Upper lobe of right lung (tissue), 1 donor: ENCODE measurements around the gene FNDC5. TPM values are rescaled to one million over a fixed set of nuclear protein-coding genes. Genes with fewer than 3 reads are reported as not detected.

Experiments
- ATAC-seq: fragments of 200-7000 bp; cut with Tn5 transposase; one replicate; pipeline ENCODE4 v1.9.1; 2020; ENCODE audit warnings: mild to moderate bottlenecking, moderate library complexity
- DNase-seq: peaks from one replicate; pipeline ENCODE4 v3.0.0-alpha.2; 2020
- H3K27ac ChIP-seq: fragments of 200-600 bp; one replicate; pipeline ENCODE4 v1.8.0; 2022
- H3K27me3 ChIP-seq: fragments of 200-600 bp; one replicate; pipeline ENCODE4 v1.8.0; 2022; ENCODE audit warnings: mild to moderate bottlenecking
- H3K36me3 ChIP-seq: fragments of 200-600 bp; one replicate; pipeline ENCODE4 v1.8.0; 2022
- H3K4me1 ChIP-seq: fragments of 200-600 bp; one replicate; pipeline ENCODE4 v1.8.0; 2022
- H3K4me3 ChIP-seq: fragments of 200-600 bp; one replicate; pipeline ENCODE4 v1.8.0; 2022; ENCODE audit warnings: mild to moderate bottlenecking
- H3K9me3 ChIP-seq: fragments of 200-600 bp; one replicate; pipeline ENCODE4 v1.8.0; 2022
- intact Hi-C: fragments of 100-400 bp; cut with DNase I; formaldehyde crosslinking; loops from one replicate; pipeline ENCODE4 v1.11.0; 2022
- total RNA-seq: library from RNA; stranded (reverse); fragmentation: NEBNext Ultra II Directional; extraction: Animal tissue kit (Norgen Biotek cat#: 25700); gene quantifications from one replicate; pipeline ENCODE4 v1.2.1, GENCODE V29; 2021
- TF ChIP-seq, protein P1 (sequence below): fragments of 200-600 bp; IDR thresholded peaks from one replicate; pipeline ENCODE4 v1.8.0; 2022; ENCODE audit warnings: antibody characterized with exemption
- donor health status: DM: no; HTN: yes; CAD: no; lungs with severe emphysema.

Gene FNDC5
- total RNA-seq, 1 donor from 2014 or later: 1.5 TPM

DNA sequence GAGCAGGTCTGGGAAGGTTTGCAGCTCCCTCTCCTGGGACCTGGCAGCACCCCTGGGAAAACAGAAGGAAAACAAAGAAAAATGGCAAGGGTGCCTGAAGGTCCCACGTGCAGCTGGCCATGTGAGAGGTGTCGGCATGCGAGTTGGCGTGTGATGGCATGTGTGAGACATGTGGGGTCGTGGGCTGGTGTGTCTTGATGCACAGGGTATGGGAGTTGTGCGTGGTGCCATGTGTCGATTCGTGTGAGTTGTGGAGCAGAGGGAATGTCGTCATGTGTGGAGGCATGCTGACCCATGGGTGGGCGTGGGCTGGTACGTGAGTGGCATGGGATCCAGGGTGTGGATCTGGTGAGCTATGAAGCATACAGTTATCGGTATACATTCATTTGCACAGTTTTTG, 16.9 kb upstream of the FNDC5 start:
- H3K36me3 ChIP-seq: no peaks in the 10 kb centered on the region
- no peak overlapping the region for H3K4me3 ChIP-seq
- TF ChIP-seq, protein P1, sequence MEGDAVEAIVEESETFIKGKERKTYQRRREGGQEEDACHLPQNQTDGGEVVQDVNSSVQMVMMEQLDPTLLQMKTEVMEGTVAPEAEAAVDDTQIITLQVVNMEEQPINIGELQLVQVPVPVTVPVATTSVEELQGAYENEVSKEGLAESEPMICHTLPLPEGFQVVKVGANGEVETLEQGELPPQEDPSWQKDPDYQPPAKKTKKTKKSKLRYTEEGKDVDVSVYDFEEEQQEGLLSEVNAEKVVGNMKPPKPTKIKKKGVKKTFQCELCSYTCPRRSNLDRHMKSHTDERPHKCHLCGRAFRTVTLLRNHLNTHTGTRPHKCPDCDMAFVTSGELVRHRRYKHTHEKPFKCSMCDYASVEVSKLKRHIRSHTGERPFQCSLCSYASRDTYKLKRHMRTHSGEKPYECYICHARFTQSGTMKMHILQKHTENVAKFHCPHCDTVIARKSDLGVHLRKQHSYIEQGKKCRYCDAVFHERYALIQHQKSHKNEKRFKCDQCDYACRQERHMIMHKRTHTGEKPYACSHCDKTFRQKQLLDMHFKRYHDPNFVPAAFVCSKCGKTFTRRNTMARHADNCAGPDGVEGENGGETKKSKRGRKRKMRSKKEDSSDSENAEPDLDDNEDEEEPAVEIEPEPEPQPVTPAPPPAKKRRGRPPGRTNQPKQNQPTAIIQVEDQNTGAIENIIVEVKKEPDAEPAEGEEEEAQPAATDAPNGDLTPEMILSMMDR: no peak
- no peaks in the 10 kb centered on the region for H3K9me3 ChIP-seq
- DNase-seq (no peak), ATAC-seq (no peak)
- H3K27ac ChIP-seq: no peak overlapping the region
- intact Hi-C loops: no loop called here
- H3K4me1 ChIP-seq: no peaks in the 10 kb centered on the region
- peaks cover 71% of the 10 kb centered on the region for H3K27me3 ChIP-seq

GRCh38 chr1:32886828-32887414, 16.2 kb upstream of the FNDC5 start:
- ATAC-seq (no peak), DNase-seq (no peak)
- no peak overlapping the region for H3K27ac ChIP-seq
- no peaks in the 10 kb centered on the region for H3K4me1 ChIP-seq
- no peak overlapping the region for H3K4me3 ChIP-seq
- TF ChIP-seq, protein P1: no peak
- intact Hi-C loops: no loop called here
- H3K9me3 ChIP-seq: no peaks in the 10 kb centered on the region
- peaks cover 66% of the 10 kb centered on the region for H3K27me3 ChIP-seq
- H3K36me3 ChIP-seq: no peaks in the 10 kb centered on the region

GRCh38 chr1:32886004-32886827, 15.5 kb upstream of the FNDC5 start, which contains the start of gene HPCA:
Gene HPCA (plus strand): TSS chr1:32886491. CDS start chr1:32888899, 2,408 bp downstream.
- DNase-seq (peak; percentile 82), ATAC-seq (peak; percentile 84)
- intact Hi-C loops: no loop called here
- Histone ChIP-seq H3K4me3 (no peak within 1 kb of the TSS), H3K9me3 (no peaks in the 10 kb centered on the region), H3K4me1 (no peaks in the 10 kb centered on the region), H3K27ac (no peak within 1 kb of the TSS), H3K36me3 (no peaks in the 10 kb centered on the region), H3K27me3 (peaks cover 63% of the 10 kb centered on the region)
- TF ChIP-seq, protein P1: peak; percentile 19

GRCh38 chr1:32885676-32886003, 14.9 kb upstream of the FNDC5 start:
- Histone ChIP-seq H3K36me3 (no peaks in the 10 kb centered on the region), H3K4me3 (no peak overlapping the region), H3K4me1 (no peaks in the 10 kb centered on the region), H3K9me3 (no peaks in the 10 kb centered on the region), H3K27ac (no peak overlapping the region), H3K27me3 (peaks cover 60% of the 10 kb centered on the region)
- intact Hi-C loops: no loop called here
- TF ChIP-seq, protein P1: no peak
- ATAC-seq: no peak
- DNase-seq: no peak

DNA sequence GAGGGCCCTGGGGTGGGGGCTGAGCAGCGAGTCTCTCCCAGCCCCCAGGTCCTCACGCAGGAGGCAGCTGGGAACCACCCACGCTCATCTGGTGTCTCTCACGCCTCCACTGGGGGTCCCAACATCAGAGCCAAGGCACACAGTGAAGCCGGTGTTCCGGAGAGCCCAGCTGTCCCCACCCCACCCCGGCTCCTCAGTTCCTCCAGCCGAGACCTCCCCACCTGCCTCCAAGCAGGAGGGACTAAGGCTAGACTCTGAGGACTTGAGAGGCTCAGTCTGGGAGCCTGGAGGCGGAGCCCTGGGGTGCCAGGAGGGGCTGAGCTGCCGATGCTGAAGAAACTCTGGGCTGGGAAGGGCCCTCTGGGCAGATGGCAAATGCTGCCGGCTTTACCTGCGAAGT, 14.0 kb upstream of the FNDC5 start:
- H3K4me3 ChIP-seq: no peak overlapping the region
- DNase-seq (no peak), ATAC-seq (no peak)
- intact Hi-C loops: no loop called here
- H3K4me1 ChIP-seq: no peaks in the 10 kb centered on the region
- no peaks in the 10 kb centered on the region for H3K9me3 ChIP-seq
- TF ChIP-seq, protein P1: no peak
- peaks cover 50% of the 10 kb centered on the region for H3K27me3 ChIP-seq
- H3K27ac ChIP-seq: no peak overlapping the region
- H3K36me3 ChIP-seq: no peaks in the 10 kb centered on the region
